ENCODE results near the gene SMIM38.

Gene SMIM38

GRCh38 chr11:69155302-69156234, at the start of gene SMIM38:
Gene SMIM38 (plus strand): TSS chr11:69155935. CDS start chr11:69157847, 1,912 bp downstream.
- DNase-seq (ENCODE audit: low read depth in 2 of 2), result no peak

- DNase-seq (ENCODE audit: low read depth in 2 of 2), result no peak
Observed at GRCh38 chr11:69106031-69106811, 49.5 kb upstream of the SMIM38 start.

GRCh38 chr11:69107413-69107812, 48.3 kb upstream of the SMIM38 start:
- DNase-seq (ENCODE audit: low read depth in 2 of 2), result no peak

GRCh38 chr11:69108030-69108429, 47.7 kb upstream of the SMIM38 start:
- no peak for DNase-seq (ENCODE audit: low read depth in 2 of 2)

GRCh38 chr11:69108559-69108958, 47.2 kb upstream of the SMIM38 start:
- DNase-seq (ENCODE audit: low read depth in 2 of 2), result no peak

- DNase-seq (ENCODE audit: low read depth in 2 of 2), result no peak
Observed at GRCh38 chr11:69109101-69109500, 46.6 kb upstream of the SMIM38 start.

GRCh38 chr11:69110451-69110850, 45.3 kb upstream of the SMIM38 start:
- DNase-seq (ENCODE audit: low read depth in 2 of 2), result no peak

GRCh38 chr11:69111624-69112542, 43.9 kb upstream of the SMIM38 start:
- DNase-seq (ENCODE audit: low read depth in 2 of 2), result no peak

GRCh38 chr11:69113226-69113625, 42.5 kb upstream of the SMIM38 start:
- no peak for DNase-seq (ENCODE audit: low read depth in 2 of 2)

GRCh38 chr11:69113646-69114340, 41.9 kb upstream of the SMIM38 start:
- no peak for DNase-seq (ENCODE audit: low read depth in 2 of 2)

GRCh38 chr11:69114362-69114761, 41.4 kb upstream of the SMIM38 start:
- DNase-seq (ENCODE audit: low read depth in 2 of 2), result no peak

- no peak for DNase-seq (ENCODE audit: low read depth in 2 of 2)
Observed at GRCh38 chr11:69114811-69115523, 40.8 kb upstream of the SMIM38 start.

- no peak for DNase-seq (ENCODE audit: low read depth in 2 of 2)
Observed at GRCh38 chr11:69115586-69116560, 39.9 kb upstream of the SMIM38 start.

- DNase-seq (ENCODE audit: low read depth in 2 of 2), result no peak
Observed at GRCh38 chr11:69116671-69117070, 39.1 kb upstream of the SMIM38 start.

GRCh38 chr11:69119190-69119589, 36.5 kb upstream of the SMIM38 start:
- DNase-seq (ENCODE audit: low read depth in 2 of 2), result no peak

GRCh38 chr11:69120096-69120875, 35.4 kb upstream of the SMIM38 start:
- no peak for DNase-seq (ENCODE audit: low read depth in 2 of 2)

GRCh38 chr11:69121021-69121420, 34.7 kb upstream of the SMIM38 start:
- DNase-seq (ENCODE audit: low read depth in 2 of 2), result no peak

GRCh38 chr11:69121621-69122325, 34.0 kb upstream of the SMIM38 start:
- no peak for DNase-seq (ENCODE audit: low read depth in 2 of 2)
